BLaER1 (cell line): Measurements from ENCODE around the gene MRPS14.

ENCODE experiments used
- H3K27ac ChIP-seq: shearing (Covaris generic); formaldehyde crosslinking; 2 replicates; pipeline ENCODE4 v1.8.1; 2022
- H3K27me3 ChIP-seq: shearing (Covaris generic); formaldehyde crosslinking; 2 replicates; pipeline ENCODE4 v1.8.1; 2022
- H3K36me3 ChIP-seq: shearing (Covaris generic); formaldehyde crosslinking; 2 replicates; pipeline ENCODE4 v1.8.1; 2022
- H3K4me1 ChIP-seq: shearing (Covaris generic); formaldehyde crosslinking; 2 replicates; pipeline ENCODE4 v1.8.1; 2022
- H3K4me2 ChIP-seq: shearing (Covaris generic); formaldehyde crosslinking; 2 replicates; pipeline ENCODE4 v1.8.1; 2022
- H3K4me3 ChIP-seq: shearing (Covaris generic); formaldehyde crosslinking; 2 replicates; pipeline ENCODE4 v1.8.1; 2022
- H3K9ac ChIP-seq: shearing (Covaris generic); formaldehyde crosslinking; 2 replicates; pipeline ENCODE4 v1.8.1; 2022
- H3K9me3 ChIP-seq: shearing (Covaris generic); formaldehyde crosslinking; 2 replicates; pipeline ENCODE4 v1.8.1; 2022
- H4K20me1 ChIP-seq: shearing (Covaris generic); formaldehyde crosslinking; 2 replicates; pipeline ENCODE4 v1.8.1; 2022
- Cebpa-rat ChIP-seq: shearing (Covaris generic); IDR thresholded peaks from 2 replicates; pipeline ENCODE4 v1.8.1; 2022

MRPS14 gene

GRCh38 chr1:175023043-175023921 is at the start of gene MRPS14:
TSS of gene MRPS14 (minus strand) at chr1:175023425. CDS start at chr1:175023408, 17 bp downstream.
- H3K27me3 ChIP-seq: no peaks in the 10 kb centered on the region
- TF ChIP-seq Cebpa-rat: no peak

GRCh38 chr1:175072099-175072951 is 49.1 kb upstream of the MRPS14 start:
- Histone ChIP-seq H4K20me1 (no peaks in the 10 kb centered on the region), H3K27ac (no peak overlapping the region), H3K27me3 (no peaks in the 10 kb centered on the region), H3K9me3 (no peaks in the 10 kb centered on the region), H3K4me3 (no peak overlapping the region), H3K9ac (no peak overlapping the region), H3K4me1 (peaks cover 36% of the 10 kb centered on the region), H3K36me3 (no peaks in the 10 kb centered on the region), H3K4me2 (peak overlapping the region; percentile 62)
- TF ChIP-seq Cebpa-rat: no peak

More at GRCh38 chr1:175023043-175023921, at the start of gene MRPS14:
- peaks cover 23% of the 10 kb centered on the region; the same call in 1 of the 2 replicates for H4K20me1 ChIP-seq
- peak within 1 kb of the TSS; percentile 91 for H3K27ac ChIP-seq
- peak within 1 kb of the TSS; percentile 93 for H3K9ac ChIP-seq
- peak within 1 kb of the TSS; percentile 90 for H3K4me3 ChIP-seq
- peaks cover 20% of the 10 kb centered on the region; the same call in 1 of the 2 replicates for H3K4me1 ChIP-seq
- H3K4me2 ChIP-seq: peak within 1 kb of the TSS; percentile 94
- no peaks in the 10 kb centered on the region for H3K9me3 ChIP-seq
- H3K36me3 ChIP-seq: peaks cover 19% of the 10 kb centered on the region

- no peak overlapping the region for H3K27ac ChIP-seq
- no peaks in the 10 kb centered on the region for H3K9me3 ChIP-seq
- H3K27me3 ChIP-seq: no peaks in the 10 kb centered on the region
- no peak for TF ChIP-seq Cebpa-rat
- H4K20me1 ChIP-seq: no peaks in the 10 kb centered on the region
- peaks cover 36% of the 10 kb centered on the region for H3K4me1 ChIP-seq
- no peak overlapping the region for H3K4me3 ChIP-seq
- H3K4me2 ChIP-seq: peak overlapping the region; percentile 62
- no peaks in the 10 kb centered on the region for H3K36me3 ChIP-seq
- H3K9ac ChIP-seq: no peak overlapping the region
Observed at GRCh38 chr1:175071276-175071943, 48.2 kb upstream of the MRPS14 start.

GRCh38 chr1:175070818-175071217 is 47.6 kb upstream of the MRPS14 start:
- no peak overlapping the region for H3K4me3 ChIP-seq
- H3K36me3 ChIP-seq: no peaks in the 10 kb centered on the region
- no peaks in the 10 kb centered on the region for H3K9me3 ChIP-seq
- H3K27me3 ChIP-seq: no peaks in the 10 kb centered on the region
- peaks cover 36% of the 10 kb centered on the region for H3K4me1 ChIP-seq
- H3K9ac ChIP-seq: no peak overlapping the region
- H3K4me2 ChIP-seq: peak overlapping the region; percentile 62
- no peak for TF ChIP-seq Cebpa-rat
- H3K27ac ChIP-seq: no peak overlapping the region
- H4K20me1 ChIP-seq: no peaks in the 10 kb centered on the region

- H3K4me3 ChIP-seq: no peak within 1 kb of the TSS
- no peaks in the 10 kb centered on the region for H4K20me1 ChIP-seq
- TF ChIP-seq Cebpa-rat: no peak
- no peak within 1 kb of the TSS for H3K9ac ChIP-seq
- H3K4me2 ChIP-seq: no peak within 1 kb of the TSS; the same call in 1 of the 2 replicates
- H3K36me3 ChIP-seq: no peaks in the 10 kb centered on the region
- no peak within 1 kb of the TSS for H3K27ac ChIP-seq
- H3K9me3 ChIP-seq: no peaks in the 10 kb centered on the region
- H3K4me1 ChIP-seq: peaks cover 23% of the 10 kb centered on the region
- H3K27me3 ChIP-seq: no peaks in the 10 kb centered on the region
Observed at GRCh38 chr1:175067362-175068106, 44.3 kb upstream of the MRPS14 start, which contains the start of gene TNN. TSS of gene TNN (plus strand) at chr1:175067833. CDS start at chr1:175077419, 9,586 bp downstream.

- Histone ChIP-seq H3K27ac (no peak overlapping the region), H3K4me2 (no peak overlapping the region), H3K9me3 (no peaks in the 10 kb centered on the region), H4K20me1 (no peaks in the 10 kb centered on the region), H3K4me3 (no peak overlapping the region), H3K36me3 (no peaks in the 10 kb centered on the region), H3K4me1 (no peaks in the 10 kb centered on the region), H3K27me3 (no peaks in the 10 kb centered on the region), H3K9ac (no peak overlapping the region)
- no peak for TF ChIP-seq Cebpa-rat
Observed at GRCh38 chr1:175062858-175063257, 39.6 kb upstream of the MRPS14 start.

- no peak for TF ChIP-seq Cebpa-rat
- Histone ChIP-seq H3K4me1 (no peaks in the 10 kb centered on the region), H3K4me2 (no peak overlapping the region), H4K20me1 (no peaks in the 10 kb centered on the region), H3K27me3 (no peaks in the 10 kb centered on the region), H3K9ac (no peak overlapping the region), H3K36me3 (no peaks in the 10 kb centered on the region), H3K9me3 (no peaks in the 10 kb centered on the region), H3K27ac (no peak overlapping the region), H3K4me3 (no peak overlapping the region)
Observed at GRCh38 chr1:175062339-175062738, 39.1 kb upstream of the MRPS14 start.

GRCh38 chr1:175054736-175055135 is 31.5 kb upstream of the MRPS14 start:
- no peaks in the 10 kb centered on the region for H3K27me3 ChIP-seq
- no peak overlapping the region for H3K27ac ChIP-seq
- TF ChIP-seq Cebpa-rat: no peak
- no peaks in the 10 kb centered on the region for H4K20me1 ChIP-seq
- no peak overlapping the region for H3K4me2 ChIP-seq
- no peak overlapping the region for H3K9ac ChIP-seq
- H3K4me1 ChIP-seq: no peaks in the 10 kb centered on the region
- no peaks in the 10 kb centered on the region for H3K9me3 ChIP-seq
- H3K4me3 ChIP-seq: no peak overlapping the region
- H3K36me3 ChIP-seq: no peaks in the 10 kb centered on the region

GRCh38 chr1:175050992-175051391 is 27.8 kb upstream of the MRPS14 start:
- Histone ChIP-seq H3K9ac (no peak overlapping the region), H3K27me3 (no peaks in the 10 kb centered on the region), H4K20me1 (no peaks in the 10 kb centered on the region), H3K27ac (no peak overlapping the region), H3K4me2 (no peak overlapping the region), H3K4me1 (no peaks in the 10 kb centered on the region), H3K36me3 (no peaks in the 10 kb centered on the region), H3K4me3 (no peak overlapping the region), H3K9me3 (no peaks in the 10 kb centered on the region)
- TF ChIP-seq Cebpa-rat: no peak
